ENCODE measurements around the gene TCEANC.
A peak's percentile ranks its signal among the peaks of the same experiment; 100 is the strongest.
"Not testable (repeated sequence)": the region's sequence is repeated elsewhere in the genome, so short reads cannot be mapped to it uniquely, and the experiment has no call there.

The TCEANC gene

GRCh38 chrX:13651150-13651549 lies 1.8 kb upstream of the TCEANC start:
- in situ Hi-C loops (cut with MboI; ENCODE audit: low pct_unique_long_range_greater_than_20kb, low sequenced_read_pairs), result loop anchor here (25.0 kb wide), 1 partner anchor 386 kb away; the partner anchor contains the start of gene GEMIN8

GRCh38 chrX:13652287-13652793 lies 601 bp upstream of the TCEANC start:
- no peak for DNase-seq
- in situ Hi-C loops (cut with MboI; ENCODE audit: low pct_unique_long_range_greater_than_20kb, low sequenced_read_pairs), result loop anchor here (25.0 kb wide), 1 partner anchor 385 kb away; the partner anchor contains the start of gene GEMIN8

More at GRCh38 chrX:13651150-13651549, 1.8 kb upstream of the TCEANC start:
- no peak for DNase-seq

GRCh38 chrX:13654116-13654515 lies 1.2 kb downstream of the TCEANC start:
- DNase-seq, result no peak
- in situ Hi-C loops (cut with MboI; ENCODE audit: low pct_unique_long_range_greater_than_20kb, low sequenced_read_pairs), result loop anchor here (25.0 kb wide), 1 partner anchor 383 kb away; the partner anchor contains the start of gene GEMIN8

GRCh38 chrX:13655674-13656073 lies 2.7 kb downstream of the TCEANC start:
- no peak for DNase-seq
- in situ Hi-C loops (cut with MboI; ENCODE audit: low pct_unique_long_range_greater_than_20kb, low sequenced_read_pairs), result loop anchor here (25.0 kb wide), 1 partner anchor 382 kb away; the partner anchor contains the start of gene GEMIN8

GRCh38 chrX:13658602-13659001 lies 5.7 kb downstream of the TCEANC start:
- DNase-seq, result peak; percentile 75
- in situ Hi-C loops (cut with MboI; ENCODE audit: low pct_unique_long_range_greater_than_20kb, low sequenced_read_pairs), result loop anchor here (25.0 kb wide), 1 partner anchor 379 kb away; the partner anchor contains the start of gene GEMIN8

GRCh38 chrX:13659063-13659462 lies 6.1 kb downstream of the TCEANC start:
- in situ Hi-C loops (cut with MboI; ENCODE audit: low pct_unique_long_range_greater_than_20kb, low sequenced_read_pairs), result loop anchor here (25.0 kb wide), 1 partner anchor 378 kb away; the partner anchor contains the start of gene GEMIN8

GRCh38 chrX:13661735-13662288 lies 8.9 kb downstream of the TCEANC start:
- in situ Hi-C loops (cut with MboI; ENCODE audit: low pct_unique_long_range_greater_than_20kb, low sequenced_read_pairs), result loop anchor here (25.0 kb wide), 1 partner anchor 375 kb away; the partner anchor contains the start of gene GEMIN8
- no peak for DNase-seq

More at GRCh38 chrX:13659063-13659462, 6.1 kb downstream of the TCEANC start:
- peak; percentile 51 for DNase-seq

GRCh38 chrX:13662355-13662791 lies 9.4 kb downstream of the TCEANC start:
- DNase-seq, result no peak
- in situ Hi-C loops (cut with MboI; ENCODE audit: low pct_unique_long_range_greater_than_20kb, low sequenced_read_pairs), result loop anchor here (25.0 kb wide), 1 partner anchor 375 kb away; the partner anchor contains the start of gene GEMIN8

GRCh38 chrX:13664020-13664419 lies 11.1 kb downstream of the TCEANC start:
- no peak for DNase-seq
- in situ Hi-C loops (cut with MboI; ENCODE audit: low pct_unique_long_range_greater_than_20kb, low sequenced_read_pairs), result loop anchor here (25.0 kb wide), 1 partner anchor 373 kb away; the partner anchor contains the start of gene GEMIN8

GRCh38 chrX:13666836-13667235 lies 13.9 kb downstream of the TCEANC start:
- no peak for DNase-seq
- in situ Hi-C loops (cut with MboI; ENCODE audit: low pct_unique_long_range_greater_than_20kb, low sequenced_read_pairs), result loop anchor here (25.0 kb wide), 1 partner anchor 370 kb away; the partner anchor contains the start of gene GEMIN8

- DNase-seq, result no peak
- in situ Hi-C loops (cut with MboI; ENCODE audit: low pct_unique_long_range_greater_than_20kb, low sequenced_read_pairs), result loop anchor here (25.0 kb wide), 1 partner anchor 369 kb away; the partner anchor contains the start of gene GEMIN8
These were observed 15.0 kb downstream of the TCEANC start for GRCh38 chrX:13667919-13668318.

- DNase-seq, result peak; percentile 94
- in situ Hi-C loops (cut with MboI; ENCODE audit: low pct_unique_long_range_greater_than_20kb, low sequenced_read_pairs), result loop anchor here (25.0 kb wide), 1 partner anchor 368 kb away; the partner anchor contains the start of gene GEMIN8
These were observed 16.4 kb downstream of the TCEANC start for GRCh38 chrX:13669246-13669737.

- in situ Hi-C loops (cut with MboI; ENCODE audit: low pct_unique_long_range_greater_than_20kb, low sequenced_read_pairs), result loop anchor here (25.0 kb wide), 1 partner anchor 368 kb away; the partner anchor contains the start of gene GEMIN8
- DNase-seq, result not testable (repeated sequence)
These were observed 16.8 kb downstream of the TCEANC start for GRCh38 chrX:13669755-13670154.

- DNase-seq, result no peak
- in situ Hi-C loops (cut with MboI; ENCODE audit: low pct_unique_long_range_greater_than_20kb, low sequenced_read_pairs), result loop anchor here (25.0 kb wide), 1 partner anchor 367 kb away; the partner anchor contains the start of gene GEMIN8
These were observed 17.3 kb downstream of the TCEANC start for GRCh38 chrX:13670197-13670596.

GRCh38 chrX:13673016-13673415 lies 20.1 kb downstream of the TCEANC start:
- in situ Hi-C loops (cut with MboI; ENCODE audit: low pct_unique_long_range_greater_than_20kb, low sequenced_read_pairs), result loop anchor here (25.0 kb wide), 1 partner anchor 364 kb away; the partner anchor contains the start of gene GEMIN8
- no peak for DNase-seq

- in situ Hi-C loops (cut with MboI; ENCODE audit: low pct_unique_long_range_greater_than_20kb, low sequenced_read_pairs), result no loop called here
- no peak for DNase-seq
These were observed 23.9 kb downstream of the TCEANC start for GRCh38 chrX:13676885-13677284.

- in situ Hi-C loops (cut with MboI; ENCODE audit: low pct_unique_long_range_greater_than_20kb, low sequenced_read_pairs); DNase-seq: not testable (repeated sequence)
These were observed 26.8 kb downstream of the TCEANC start for GRCh38 chrX:13679700-13680099.

- no peak for DNase-seq
- in situ Hi-C loops (cut with MboI; ENCODE audit: low pct_unique_long_range_greater_than_20kb, low sequenced_read_pairs), result no loop called here
These were observed 28.7 kb downstream of the TCEANC start for GRCh38 chrX:13681595-13681994.

- in situ Hi-C loops (cut with MboI; ENCODE audit: low pct_unique_long_range_greater_than_20kb, low sequenced_read_pairs), result no loop called here
- no peak for DNase-seq
These were observed 31.4 kb downstream of the TCEANC start for GRCh38 chrX:13684361-13684760.
